HG03378 (cell line): ENCODE results near the gene PIM3.

Experiments
- ATAC-seq: cut with Tn5 transposase; IDR thresholded peaks from one replicate; pipeline ENCODE4 v1.9.1; 2021; ENCODE audit warnings: mild to moderate bottlenecking, moderate library complexity; ENCODE audit not compliant: unreplicated experiment

Gene PIM3

DNA sequence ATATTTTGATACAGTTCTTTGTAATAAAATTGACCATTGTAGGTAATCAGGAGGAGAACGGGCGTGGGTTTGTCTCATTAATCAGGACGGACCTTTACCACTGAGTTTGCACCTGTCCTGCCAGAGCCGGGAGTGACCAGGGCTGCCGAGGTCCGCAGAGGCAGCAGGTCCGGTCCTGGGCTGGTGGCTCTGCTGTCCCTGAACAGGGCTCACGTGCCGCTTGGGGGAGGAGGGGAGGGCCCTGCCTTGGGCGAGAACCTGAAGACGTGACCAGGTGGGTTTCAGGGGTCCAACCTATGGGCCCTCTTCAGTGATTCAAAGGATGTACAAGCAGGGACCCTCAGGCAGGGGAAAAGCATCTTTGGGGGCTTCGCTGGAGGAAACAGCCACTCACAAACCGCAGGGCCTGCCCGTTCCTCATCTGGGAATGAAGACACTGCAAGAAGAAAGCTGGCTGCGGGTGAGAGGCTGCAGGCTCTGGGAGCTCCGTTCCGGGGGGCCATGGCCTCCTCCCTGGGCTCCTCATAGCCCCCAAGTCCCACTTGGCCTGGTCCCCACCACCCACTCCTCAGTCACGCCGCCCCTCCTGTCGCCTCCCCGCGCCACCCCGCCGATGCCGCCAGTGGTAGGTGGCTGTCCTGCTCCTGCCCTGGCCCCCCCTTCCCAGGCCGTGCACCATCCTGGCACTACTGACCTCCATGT is 32.9 kb upstream of the PIM3 start:
- ATAC-seq = no peak

DNA sequence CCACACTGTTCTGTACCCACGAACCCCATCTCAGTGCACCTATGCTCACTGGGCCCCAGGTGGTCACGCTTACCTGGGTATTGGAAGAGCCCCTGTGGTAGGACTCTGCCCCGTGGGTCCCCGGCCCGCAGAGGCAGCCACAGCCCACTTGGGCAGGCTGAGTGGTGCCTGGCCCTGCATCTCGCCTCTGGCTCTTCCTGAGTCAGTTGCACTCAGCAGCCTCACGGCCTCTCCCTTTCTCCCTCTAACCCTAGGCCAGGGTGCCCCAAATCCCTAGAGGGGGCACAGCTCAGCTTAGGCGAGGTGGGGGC is 32.4 kb upstream of the PIM3 start:
- ATAC-seq = no peak

DNA sequence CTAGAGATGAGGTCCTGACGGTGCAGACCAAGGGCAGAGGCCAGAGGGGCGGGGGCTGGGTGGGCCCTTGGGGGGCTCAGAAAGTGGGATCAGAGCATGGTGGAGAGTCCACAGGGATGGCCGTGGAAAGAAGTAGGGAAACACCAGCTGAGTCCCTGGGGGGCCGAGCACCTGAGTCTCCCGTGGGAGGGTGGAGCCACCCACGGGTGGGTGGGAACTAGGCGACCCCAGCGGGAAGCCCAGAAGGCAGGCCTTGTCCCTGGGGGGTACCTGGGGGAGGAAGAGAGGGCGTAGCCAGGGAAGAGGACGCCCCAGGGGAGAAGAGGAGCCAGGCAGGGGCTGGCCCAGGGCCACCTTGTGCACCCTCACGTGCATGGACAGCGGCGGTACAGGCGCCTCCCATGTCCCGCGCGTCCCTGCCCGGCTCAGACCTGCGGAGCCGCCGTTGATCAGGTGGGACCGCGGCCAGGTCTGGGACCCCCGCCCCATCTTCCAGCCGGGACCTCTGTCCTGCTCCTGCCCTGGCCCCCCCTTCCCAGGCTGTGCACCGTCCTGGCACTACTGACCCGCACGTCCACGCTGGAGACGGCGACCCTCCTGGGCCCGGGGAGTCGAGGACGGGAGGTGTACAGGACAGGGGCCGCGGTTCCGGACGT is 31.9 kb upstream of the PIM3 start:
- ATAC-seq = no peak

DNA sequence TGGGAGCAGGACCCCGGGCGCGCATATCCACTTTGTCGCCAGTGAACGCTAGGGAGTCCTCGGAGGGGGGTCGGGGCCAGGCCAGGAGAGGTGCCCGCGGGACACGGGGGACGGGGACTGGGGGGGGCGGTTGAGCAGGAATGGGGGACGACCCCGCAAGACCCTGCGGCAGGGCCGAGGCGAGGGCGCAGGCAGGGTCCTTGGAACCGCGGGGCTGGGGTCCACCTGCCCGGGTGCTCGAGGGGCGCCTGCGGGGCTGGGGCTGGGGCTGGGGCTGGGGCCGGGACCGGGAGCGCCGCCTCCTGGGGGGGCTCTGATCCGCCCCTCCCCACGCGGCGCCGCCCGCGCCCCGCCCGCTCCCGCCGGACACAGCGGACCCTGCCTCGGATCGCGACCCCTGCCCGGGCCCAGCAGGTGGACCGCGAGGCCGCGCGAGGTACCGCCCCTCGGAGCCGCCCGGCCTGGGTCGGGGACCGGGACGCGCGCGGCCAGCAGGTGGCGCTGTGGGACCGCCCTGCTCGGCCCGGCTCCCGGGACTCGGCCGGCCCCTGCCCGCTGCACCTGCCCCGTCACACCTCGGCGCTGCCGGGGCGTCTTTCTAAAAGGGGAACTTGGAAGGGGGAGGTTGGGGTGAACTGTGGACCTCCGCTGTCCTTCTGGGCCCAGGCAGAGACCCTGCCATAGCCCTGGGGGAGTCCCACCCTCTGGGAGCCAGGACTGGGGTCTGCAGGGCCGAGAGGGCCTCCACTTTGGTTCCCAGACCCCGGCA is 31.2 kb upstream of the PIM3 start:
- no peak for ATAC-seq

DNA sequence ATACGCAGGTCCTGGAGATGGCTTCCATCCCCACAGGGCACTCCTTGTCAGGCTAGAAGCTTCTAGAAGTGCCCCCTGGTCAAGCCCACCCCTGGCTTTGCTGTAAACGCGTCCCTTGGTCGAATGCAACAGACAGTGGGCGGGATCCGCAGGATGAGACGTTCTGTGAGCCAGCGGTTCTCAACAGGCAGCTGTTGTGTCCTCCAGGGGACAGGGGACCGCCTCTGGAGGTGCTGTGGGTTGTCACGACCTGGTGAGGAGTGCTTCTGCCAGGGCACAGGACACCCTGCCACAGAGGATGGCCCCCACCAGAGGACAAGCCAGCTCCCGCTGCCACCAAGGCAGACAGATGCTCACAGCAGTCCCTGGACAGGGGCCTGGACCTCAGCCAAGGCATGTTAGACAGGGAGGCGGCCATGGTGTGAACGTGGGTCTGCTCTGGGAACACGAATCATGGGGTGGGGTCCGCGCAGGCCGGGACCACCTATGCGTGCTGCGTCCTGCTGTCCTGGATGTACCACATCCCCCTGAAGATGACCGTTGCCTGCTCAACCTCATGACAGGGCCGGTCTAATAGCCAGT is 30.5 kb upstream of the PIM3 start:
- no peak for ATAC-seq

DNA sequence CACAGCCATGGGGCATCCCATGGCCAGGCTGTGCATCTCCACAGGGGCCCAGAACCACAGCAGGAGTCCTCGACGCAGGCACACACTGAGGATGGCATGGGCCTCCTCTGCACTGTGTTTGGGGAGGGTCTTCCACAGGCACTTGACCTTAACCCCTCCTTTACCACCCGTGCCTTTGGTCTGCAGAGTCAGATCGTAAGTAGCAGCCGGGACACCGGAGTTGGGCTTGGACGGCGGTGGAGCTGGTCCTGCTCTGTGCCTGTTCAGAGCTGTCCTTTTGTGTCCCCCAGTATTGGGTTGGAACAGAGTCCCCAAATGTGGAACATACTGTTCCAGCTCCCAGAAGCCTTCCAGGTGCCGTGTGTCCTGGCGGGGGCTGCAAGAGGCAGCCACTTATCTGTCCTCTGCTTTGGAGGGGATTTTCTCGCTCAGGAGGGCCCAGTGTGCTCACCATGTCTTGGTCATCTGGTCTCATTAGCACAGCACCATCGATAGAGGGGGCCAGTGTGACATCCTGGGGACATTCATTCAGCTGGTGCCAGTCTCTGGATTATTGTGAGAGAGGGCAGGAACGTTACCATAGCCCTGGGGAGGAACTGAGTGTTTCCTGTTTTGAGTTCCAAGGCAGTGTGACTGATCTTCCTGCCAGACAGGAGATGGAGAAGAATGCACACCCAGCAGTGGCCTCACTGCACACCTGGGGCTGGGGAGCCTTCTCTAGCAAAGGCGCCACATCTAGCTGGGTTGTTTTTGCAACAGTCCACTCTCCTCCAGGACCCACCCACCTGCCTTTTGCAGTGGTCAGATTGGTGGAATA is 29.8 kb upstream of the PIM3 start:
- ATAC-seq = peak; percentile 44

DNA sequence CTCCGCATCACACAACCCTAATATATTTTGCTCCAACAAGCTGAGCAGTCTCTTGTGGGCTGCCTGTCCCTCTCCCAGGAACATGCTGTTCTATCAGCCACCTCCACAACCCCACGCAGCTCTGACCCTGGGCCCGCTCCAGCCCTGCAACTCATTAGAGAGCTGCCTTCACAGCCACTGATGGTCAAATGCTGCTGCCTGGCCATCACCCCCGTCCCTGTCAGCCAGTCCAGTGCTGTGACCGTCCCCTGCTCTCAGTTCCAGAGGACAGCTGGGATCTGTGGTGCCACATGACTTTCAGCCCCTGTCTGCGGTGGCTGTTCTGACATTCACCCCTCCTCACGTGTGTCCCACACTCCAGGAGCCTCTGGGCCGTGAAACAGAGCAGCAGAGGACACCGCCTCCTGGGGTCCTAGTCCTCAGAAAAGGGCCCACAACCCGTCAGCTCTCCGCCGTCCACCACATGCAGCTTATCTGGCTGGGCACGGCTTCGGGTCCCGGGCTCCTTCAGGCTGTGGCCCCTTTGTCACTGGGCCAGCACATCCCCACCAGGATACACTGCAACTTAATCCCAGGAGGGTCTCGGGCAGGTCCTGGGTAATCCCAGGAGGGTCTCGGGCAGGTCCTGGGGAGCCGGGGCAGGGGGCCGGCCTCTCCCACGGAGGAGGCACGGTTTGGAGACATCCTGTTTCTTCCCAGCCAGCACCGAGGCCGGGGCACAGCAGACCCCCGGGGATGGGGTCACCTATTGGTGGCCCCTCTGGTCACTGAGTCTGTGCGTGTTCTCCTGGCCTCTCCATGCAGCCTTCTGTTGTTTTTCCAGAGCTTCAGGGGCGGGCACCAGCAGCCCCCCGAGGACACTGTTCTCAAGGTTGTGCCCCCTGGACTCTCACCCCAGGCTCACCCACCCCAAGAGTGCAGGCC is 27.1 kb upstream of the PIM3 start:
- no peak for ATAC-seq

DNA sequence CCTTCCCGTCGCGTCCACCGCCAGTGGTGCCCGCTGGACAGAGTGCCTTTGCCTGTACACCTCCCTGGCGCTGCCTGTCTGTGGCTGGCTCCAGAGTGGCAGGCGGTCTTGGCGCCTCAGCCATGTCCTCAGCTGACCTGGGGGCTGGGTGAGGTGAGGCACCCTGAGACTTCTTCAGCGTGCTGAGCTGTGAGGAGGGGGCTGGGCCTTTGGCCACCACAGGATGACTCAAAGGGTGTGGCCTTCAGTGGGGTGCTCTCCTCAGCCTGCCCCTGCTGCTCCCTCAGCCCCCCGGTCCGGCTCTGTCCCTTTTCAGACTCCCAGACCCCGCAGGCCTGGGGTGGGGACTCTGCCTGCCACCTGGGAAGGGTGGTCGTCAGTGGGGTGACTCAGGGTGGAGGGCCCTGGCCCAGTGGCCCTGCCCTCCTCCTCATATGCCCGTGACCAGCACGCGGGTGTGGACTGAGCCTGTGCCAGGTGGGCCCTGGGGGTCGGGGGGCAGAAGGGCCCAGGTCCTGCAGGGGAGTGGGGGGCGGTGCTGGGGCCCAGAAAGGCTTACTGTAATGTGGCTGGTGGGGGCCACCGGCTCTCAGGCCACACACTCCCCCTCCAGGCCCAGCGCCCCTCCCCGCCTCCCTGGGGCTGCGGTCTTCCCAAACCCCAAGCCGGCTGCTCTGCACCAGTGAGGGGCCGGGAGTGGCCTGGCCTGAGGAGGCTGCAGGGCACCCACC is 26.2 kb upstream of the PIM3 start:
- no peak for ATAC-seq

DNA sequence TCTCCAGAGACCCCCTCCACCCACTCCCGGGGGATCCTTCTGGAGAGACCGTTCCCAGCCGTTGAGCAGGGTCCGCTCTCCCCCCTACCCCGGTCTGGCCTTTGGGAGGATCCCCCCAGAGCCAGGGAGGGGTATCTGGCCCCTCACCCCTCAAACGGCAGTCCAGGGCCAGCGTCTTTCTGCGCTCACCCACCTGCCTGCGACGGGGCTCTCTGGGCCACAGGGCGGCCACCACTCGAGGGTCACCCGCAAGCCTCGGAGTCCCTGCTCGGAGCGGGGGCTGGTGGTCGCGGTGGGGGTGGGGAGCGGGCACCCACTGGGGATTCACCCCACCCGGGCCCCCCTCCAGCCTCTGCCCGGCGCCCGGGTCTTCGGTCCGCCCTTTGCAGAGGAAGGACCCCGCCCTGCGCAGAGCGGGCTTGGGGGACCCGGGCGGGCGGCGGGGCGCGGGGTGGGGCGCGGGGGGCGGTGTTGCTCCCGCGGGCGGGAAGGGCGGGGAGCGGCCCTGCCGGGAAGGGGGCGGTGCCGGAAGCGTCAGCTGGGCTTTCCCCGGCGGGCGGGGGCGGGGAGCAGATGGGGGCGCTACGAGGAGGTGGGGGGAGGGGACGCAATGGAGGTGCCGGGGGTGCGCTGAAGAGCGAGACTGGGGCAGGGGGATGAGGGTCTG is 25.5 kb upstream of the PIM3 start:
- ATAC-seq = no peak

DNA sequence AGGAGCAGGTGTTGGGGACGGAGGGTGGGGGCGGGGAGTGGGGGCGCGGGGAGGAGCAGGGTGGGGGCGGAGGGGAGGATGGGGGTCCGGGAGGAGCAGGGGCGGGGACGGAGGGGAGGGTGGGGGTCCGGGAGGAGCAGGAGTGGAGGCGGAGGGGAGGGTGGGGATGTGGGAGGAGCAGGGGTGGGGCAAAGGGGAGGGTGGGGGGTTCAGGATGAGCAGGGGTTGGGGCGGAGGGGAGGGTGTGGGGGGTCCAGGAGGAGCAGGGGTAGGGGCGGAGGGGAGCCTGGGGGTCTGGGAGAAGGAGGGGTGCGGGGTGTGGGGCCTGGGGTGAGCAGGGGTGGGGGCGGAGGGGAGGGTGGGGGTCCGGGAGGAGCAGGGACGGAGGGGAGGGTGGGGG is 25.0 kb upstream of the PIM3 start:
- ATAC-seq = no peak

DNA sequence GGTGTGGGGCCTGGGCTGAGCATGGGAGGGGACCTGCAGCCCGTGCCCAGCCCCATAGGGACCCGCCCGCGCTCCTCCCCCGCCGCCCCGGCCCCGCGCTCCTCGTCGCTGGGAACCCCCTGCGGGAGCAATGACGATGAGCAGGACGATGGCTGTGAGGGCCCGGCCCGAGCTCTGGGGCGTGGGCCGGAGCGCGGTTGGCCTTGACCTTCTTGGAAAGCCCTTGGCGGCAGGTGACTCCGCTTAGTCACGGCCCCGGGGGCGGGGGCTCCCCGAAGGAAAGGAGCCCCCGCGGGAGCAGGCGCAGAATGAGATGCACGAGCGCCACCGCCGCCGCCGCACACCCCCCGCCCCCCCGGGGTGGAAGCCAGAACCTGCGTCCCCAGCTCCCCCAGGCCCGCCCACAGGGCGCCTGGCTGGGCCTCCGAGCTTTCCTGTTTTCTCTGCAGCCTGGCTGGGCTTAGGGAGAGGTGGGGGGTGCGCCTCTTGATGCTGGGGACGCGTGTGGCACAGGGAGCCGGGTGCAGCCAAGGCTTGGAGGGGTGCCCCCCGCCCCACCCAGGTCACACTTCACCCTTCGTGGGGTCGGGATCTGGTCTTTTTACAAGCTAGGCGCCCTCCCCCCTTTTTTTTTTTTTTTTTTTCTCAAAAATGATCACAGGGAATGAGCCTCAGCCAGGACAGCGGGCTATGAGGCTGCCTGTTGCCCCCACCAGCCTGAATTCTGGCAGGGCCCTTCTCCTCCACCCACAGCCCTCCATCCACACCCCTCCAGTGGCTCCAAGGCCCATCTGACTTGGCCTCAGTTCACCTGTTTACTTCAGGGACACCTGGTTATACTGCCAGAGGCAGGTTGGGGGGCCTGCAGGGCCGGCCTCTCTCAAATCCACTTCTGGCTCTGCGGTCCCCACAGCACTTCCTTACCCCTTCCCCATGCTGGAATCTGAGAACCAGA is 24.3 kb upstream of the PIM3 start:
- peak; percentile 59 for ATAC-seq

DNA sequence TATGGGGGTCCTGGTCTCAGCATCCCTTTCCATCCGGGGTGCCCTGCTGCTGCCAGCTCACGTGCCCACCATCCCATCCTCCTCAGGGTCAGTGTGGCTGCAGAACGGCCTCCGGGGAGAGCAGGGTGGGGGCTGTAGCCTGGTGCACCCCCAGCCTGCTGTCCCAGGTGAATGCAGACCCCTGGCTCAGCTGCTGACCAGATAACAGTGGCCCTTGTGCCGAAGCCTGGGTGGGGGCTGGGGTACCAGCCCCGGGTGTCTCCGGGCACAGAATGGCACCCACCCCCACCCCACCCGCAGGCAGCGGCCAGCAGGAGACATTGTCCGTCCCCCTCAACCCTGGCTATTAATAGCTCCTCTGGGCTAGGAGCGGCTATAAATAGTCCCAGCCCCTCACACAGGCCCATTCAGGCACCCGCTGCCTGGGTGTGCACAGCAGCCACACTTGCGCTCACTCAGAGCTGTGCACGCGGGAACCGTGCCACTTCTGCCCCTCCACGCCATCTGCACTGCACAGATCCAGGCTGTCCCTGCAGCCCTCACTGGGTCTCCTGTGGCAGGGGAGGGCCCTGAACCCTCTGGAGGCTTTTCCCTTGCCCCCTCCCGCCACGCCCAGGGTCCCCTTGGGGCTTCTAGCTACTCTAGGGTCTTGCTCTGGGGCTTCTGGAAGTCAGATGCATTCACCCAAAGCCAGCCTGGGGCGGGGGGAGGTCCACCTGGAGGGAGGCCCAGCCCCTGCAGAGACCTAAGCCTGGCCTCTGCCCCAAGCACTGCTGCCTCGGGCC is 23.4 kb upstream of the PIM3 start:
- no peak for ATAC-seq

DNA sequence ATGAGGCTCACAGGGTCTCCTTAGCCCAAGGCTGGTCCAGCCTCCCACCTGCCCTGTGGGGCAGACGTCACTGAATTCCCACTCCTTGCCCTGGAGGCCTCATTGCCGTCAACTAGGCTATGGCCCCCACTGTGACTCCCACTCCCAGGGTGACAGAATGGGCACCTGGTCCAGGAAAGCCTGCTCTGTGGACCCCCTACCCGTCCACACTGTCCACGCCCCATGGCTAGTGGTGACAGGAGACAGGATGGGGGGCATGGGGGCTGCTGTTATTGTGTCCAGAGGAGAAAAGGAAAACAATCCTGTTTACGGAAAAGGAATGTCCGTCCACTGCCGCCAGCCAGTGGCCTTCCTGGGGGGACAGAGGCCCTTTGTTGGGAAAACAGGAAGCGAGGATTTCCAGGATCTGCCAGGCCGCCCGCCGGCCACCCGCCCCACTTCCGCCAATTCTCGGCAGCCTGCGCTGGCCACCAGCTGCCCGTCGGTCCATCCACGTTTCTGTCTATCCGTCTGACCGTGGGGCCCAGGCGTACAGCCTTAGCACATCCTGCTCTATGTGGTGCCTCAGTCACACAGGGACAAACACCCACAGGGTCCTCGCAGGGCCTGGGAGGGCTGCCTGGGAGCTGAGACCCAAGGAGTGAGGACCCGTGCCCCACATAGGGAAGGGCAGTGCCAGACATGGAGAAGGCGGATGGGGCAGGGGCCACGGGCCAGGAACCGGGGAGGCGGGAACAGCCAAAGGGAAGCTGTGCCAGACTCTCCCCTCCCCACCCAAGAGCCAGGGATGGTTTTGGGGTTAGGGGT is 22.6 kb upstream of the PIM3 start:
- ATAC-seq = no peak

DNA sequence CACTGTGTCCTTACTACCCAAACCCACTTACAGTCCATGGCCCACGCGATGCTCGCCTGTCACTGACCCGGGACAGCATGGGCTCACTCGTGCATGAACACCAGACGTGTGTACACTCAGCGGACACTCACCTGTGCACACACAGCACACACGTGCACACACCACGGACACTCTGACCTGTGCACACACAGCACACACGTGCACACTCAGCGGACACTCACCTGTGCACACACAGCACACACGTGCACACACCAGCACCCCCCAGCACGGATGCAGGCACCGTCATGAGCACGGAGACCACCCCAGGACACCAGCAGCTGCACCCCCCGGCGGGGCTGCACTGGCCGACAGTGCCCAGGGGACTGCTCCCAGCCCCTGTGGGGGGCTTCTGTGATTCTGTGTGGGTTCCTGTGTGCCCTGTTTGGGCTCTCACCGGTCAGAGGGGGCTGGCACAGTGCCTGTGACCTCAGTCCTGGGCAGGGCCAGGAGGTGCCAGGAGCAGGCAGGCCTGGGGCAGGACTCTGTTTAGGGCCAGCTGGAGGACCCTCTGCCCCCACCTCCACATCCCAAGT is 21.9 kb upstream of the PIM3 start:
- ATAC-seq = no peak

DNA sequence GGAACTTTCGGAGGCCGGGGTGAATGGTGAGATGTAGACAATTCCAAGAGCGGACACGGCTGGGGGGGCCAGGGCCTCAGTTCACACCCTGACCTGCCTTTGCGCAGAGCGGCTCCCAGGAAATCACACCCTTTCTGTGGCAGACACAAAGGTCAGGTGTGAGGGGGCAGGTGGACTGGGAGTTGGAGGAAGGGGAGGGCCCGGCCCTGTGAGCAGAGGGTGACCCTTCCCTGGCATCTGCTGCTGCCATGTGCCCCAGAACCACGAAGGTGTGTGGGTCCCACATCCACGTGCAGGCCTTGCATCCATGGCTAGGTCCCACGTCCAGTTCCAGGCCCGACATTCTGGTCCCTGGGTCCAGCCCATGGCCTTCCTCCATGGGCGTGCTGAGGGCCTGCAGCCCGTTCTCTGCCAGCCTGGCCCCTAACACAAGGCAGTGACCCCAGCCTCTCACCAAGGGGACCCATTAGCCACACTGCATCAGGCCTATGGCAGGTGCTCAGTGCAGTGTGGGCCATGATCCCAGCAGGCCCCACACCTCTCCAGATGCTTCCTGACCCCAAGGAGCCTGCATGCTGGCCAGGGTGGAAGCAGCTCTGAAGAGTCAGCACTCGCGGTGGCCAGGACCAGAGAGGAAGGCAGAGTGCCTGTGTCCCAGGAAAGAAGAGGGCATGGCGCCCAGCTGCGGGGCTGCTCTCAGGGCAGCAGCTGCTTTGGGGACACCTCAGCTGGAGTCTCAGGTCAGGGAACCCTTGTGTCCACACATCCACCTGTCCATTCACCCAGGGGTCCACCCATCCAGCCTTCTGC is 18.9 kb upstream of the PIM3 start:
- no peak for ATAC-seq
